ENCODE data around the gene RHOC.

GRCh38 chr1:112719706-112720105, 12.8 kb upstream of the RHOC start:
- TF ChIP-seq CTCF (IDR thresholded peaks at IDR 0.05; ENCODE audit: low read length): no peak
- TF ChIP-seq EZH2 (IDR thresholded peaks at IDR 0.05; ENCODE audit: borderline replicate concordance, low read length): no peak
